Skeletal muscle tissue (tissue), 4 donors: ENCODE data around the gene RAB27B. TPM values are rescaled to one million over a fixed set of nuclear protein-coding genes. Genes with fewer than 3 reads are reported as not detected.

Experiments used
- H3K27ac ChIP-seq: one replicate; pipeline ENCODE4 v1.7.0; 2013; ENCODE audit warnings: mild to moderate bottlenecking, low read depth, low read length, inconsistent platforms
- H3K27me3 ChIP-seq, 3 donors: one replicate each; pipeline ENCODE4 v1.7.0; 2013; ENCODE audit warnings: low read length in 3 of 3; ENCODE audit not compliant: control insufficient read depth in 3 of 3, insufficient read depth in 3 of 3
- H3K36me3 ChIP-seq, 3 donors: one replicate each; pipeline ENCODE4 v1.7.0; 2013; ENCODE audit warnings: low read length in 3 of 3; ENCODE audit not compliant: control insufficient read depth in 3 of 3, insufficient read depth in 3 of 3
- H3K4me1 ChIP-seq, 3 donors: one replicate each; pipeline ENCODE4 v1.7.0; 2013; ENCODE audit warnings: low read length in 3 of 3, mild to moderate bottlenecking in 3 of 3; ENCODE audit not compliant: control insufficient read depth in 3 of 3, insufficient read depth in 3 of 3
- H3K4me3 ChIP-seq, 3 donors: one replicate each; pipeline ENCODE4 v1.7.0; 2013; ENCODE audit warnings: low read length in 3 of 3
- H3K9ac ChIP-seq, 3 donors: one replicate each; pipeline ENCODE4 v1.7.0; 2013; ENCODE audit warnings: low read length in 3 of 3, mild to moderate bottlenecking in 3 of 3, moderate library complexity in 2 of 3, low read depth in 1 of 3
- H3K9me3 ChIP-seq, 3 donors: one replicate each; pipeline ENCODE4 v1.7.0; 2013; ENCODE audit warnings: low read length in 3 of 3; ENCODE audit not compliant: control insufficient read depth in 3 of 3
- total RNA-seq: library from RNA; depleted of rRNA; stranded (reverse); fragments of >200 nt; gene quantifications from one replicate; pipeline ENCODE4 v1.2.3, GENCODE V29; 2014
- donor health status: Osteomylitis.

RAB27B gene
- total RNA-seq, 1 donor from 2014 or later: 1.0 TPM

GRCh38 chr18:54918060-54918459 is 89.8 kb downstream of the RAB27B start:
- no peak overlapping the region for H3K27ac ChIP-seq
- H3K36me3 ChIP-seq: no peaks in the 10 kb centered on the region
- H3K4me3 ChIP-seq: no peak overlapping the region
- H3K9me3 ChIP-seq: no peaks in the 10 kb centered on the region
- H3K27me3 ChIP-seq: no peaks in the 10 kb centered on the region
- H3K9ac ChIP-seq: no peak overlapping the region
- no peaks in the 10 kb centered on the region for H3K4me1 ChIP-seq

GRCh38 chr18:54919412-54919811 is 91.1 kb downstream of the RAB27B start:
- H3K4me1 ChIP-seq: no peaks in the 10 kb centered on the region
- H3K36me3 ChIP-seq: no peaks in the 10 kb centered on the region
- H3K27me3 ChIP-seq: no peaks in the 10 kb centered on the region
- no peak overlapping the region for H3K27ac ChIP-seq
- no peak overlapping the region for H3K4me3 ChIP-seq
- no peaks in the 10 kb centered on the region for H3K9me3 ChIP-seq
- no peak overlapping the region for H3K9ac ChIP-seq

- Histone ChIP-seq H3K9me3 (no peaks in the 10 kb centered on the region), H3K27ac (no peak overlapping the region), H3K4me1 (no peaks in the 10 kb centered on the region), H3K36me3 (no peaks in the 10 kb centered on the region), H3K4me3 (no peak overlapping the region), H3K9ac (no peak overlapping the region), H3K27me3 (no peaks in the 10 kb centered on the region)
These were observed 95.2 kb downstream of the RAB27B start for GRCh38 chr18:54923339-54923956.

GRCh38 chr18:54924948-54925347 is 96.7 kb downstream of the RAB27B start:
- Histone ChIP-seq H3K27ac (no peak overlapping the region), H3K27me3 (no peaks in the 10 kb centered on the region), H3K4me1 (no peaks in the 10 kb centered on the region), H3K9me3 (no peaks in the 10 kb centered on the region), H3K36me3 (no peaks in the 10 kb centered on the region), H3K4me3 (no peak overlapping the region), H3K9ac (no peak overlapping the region)

- no peak overlapping the region for H3K27ac ChIP-seq
- H3K9ac ChIP-seq: no peak overlapping the region
- H3K4me3 ChIP-seq: no peak overlapping the region
- H3K4me1 ChIP-seq: no peaks in the 10 kb centered on the region
- H3K36me3 ChIP-seq: no peaks in the 10 kb centered on the region
- no peaks in the 10 kb centered on the region for H3K9me3 ChIP-seq
- H3K27me3 ChIP-seq: no peaks in the 10 kb centered on the region
These were observed 98.5 kb downstream of the RAB27B start for GRCh38 chr18:54926593-54927325.

- no peaks in the 10 kb centered on the region for H3K36me3 ChIP-seq
- H3K27ac ChIP-seq: no peak overlapping the region
- no peaks in the 10 kb centered on the region for H3K9me3 ChIP-seq
- H3K4me3 ChIP-seq: no peak overlapping the region
- no peaks in the 10 kb centered on the region for H3K27me3 ChIP-seq
- H3K4me1 ChIP-seq: no peaks in the 10 kb centered on the region
- no peak overlapping the region for H3K9ac ChIP-seq
These were observed 100.0 kb downstream of the RAB27B start for GRCh38 chr18:54928236-54928635.

- no peak overlapping the region for H3K27ac ChIP-seq
- H3K4me3 ChIP-seq: no peak overlapping the region
- no peak overlapping the region for H3K9ac ChIP-seq
- H3K4me1 ChIP-seq: no peaks in the 10 kb centered on the region
- H3K36me3 ChIP-seq: no peaks in the 10 kb centered on the region
- no peaks in the 10 kb centered on the region for H3K27me3 ChIP-seq
- no peaks in the 10 kb centered on the region for H3K9me3 ChIP-seq
These were observed 102.9 kb downstream of the RAB27B start for GRCh38 chr18:54931152-54931551.

- Histone ChIP-seq H3K4me3 (no peak overlapping the region), H3K36me3 (no peaks in the 10 kb centered on the region), H3K9me3 (no peaks in the 10 kb centered on the region), H3K27me3 (peaks cover 0 to 6% (median 0%) of the 10 kb centered on the region in 3 donors), H3K4me1 (no peaks in the 10 kb centered on the region), H3K27ac (no peak overlapping the region), H3K9ac (no peak overlapping the region)
These were observed 104.2 kb downstream of the RAB27B start for GRCh38 chr18:54932472-54932871.

- Histone ChIP-seq H3K9ac (no peak overlapping the region), H3K4me3 (no peak overlapping the region), H3K27ac (no peak overlapping the region), H3K9me3 (no peaks in the 10 kb centered on the region), H3K36me3 (no peaks in the 10 kb centered on the region), H3K27me3 (peaks cover 0 to 6% (median 0%) of the 10 kb centered on the region in 3 donors), H3K4me1 (no peaks in the 10 kb centered on the region)
These were observed 110.2 kb downstream of the RAB27B start for GRCh38 chr18:54938506-54938905.

GRCh38 chr18:54939361-54939917 is 111.2 kb downstream of the RAB27B start:
- Histone ChIP-seq H3K36me3 (no peaks in the 10 kb centered on the region), H3K9me3 (no peaks in the 10 kb centered on the region), H3K9ac (no peak overlapping the region), H3K4me3 (no peak overlapping the region), H3K27me3 (peaks cover 0 to 6% (median 0%) of the 10 kb centered on the region in 3 donors), H3K4me1 (no peaks in the 10 kb centered on the region), H3K27ac (no peak overlapping the region)
